SK-N-SH (cell line): ENCODE measurements around the gene GALNT18. TPM values are rescaled to one million over a fixed set of nuclear protein-coding genes. Genes with fewer than 3 reads are reported as not detected.

Experiments
- CTCF ChIA-PET: fragments of 300-600, 350-600 bp; formaldehyde crosslinking; extraction: SDS; loops from one replicate; lab custom pipeline; 2021; lab: Yijun Ruan, JAX
- POLR2A ChIA-PET: fragments of 350-600 bp; sonication (Branson Sonifier 250); formaldehyde crosslinking; extraction: SDS; loops from one replicate; lab custom pipeline; 2020; ENCODE audit warnings: antibody characterized with exemption, inconsistent platforms; lab: Yijun Ruan, JAX
- DNase-seq: peaks from one replicate; pipeline ENCODE4 v3.0.0; 2012
- H2AFZ ChIP-seq: fragments of 200-600 bp; sonication (generic); 2 replicates; pipeline ENCODE4 v1.8.1; 2016; ENCODE audit warnings: antibody characterized with exemption, mild to moderate bottlenecking, low read depth
- H3F3A ChIP-seq: fragments of 200-600 bp; sonication (generic); replicated peaks from 2 replicates; pipeline ENCODE3; 2016; ENCODE audit warnings: antibody characterized with exemption, mild to moderate bottlenecking; ENCODE audit not compliant: insufficient read depth
- H3K27ac ChIP-seq, 2 experiments: fragments of 200-500 bp in 1 of 2; fragments of 200-600 bp in 1 of 2; sonication (Bioruptor generic) in 1 of 2; sonication (generic), shearing (Covaris generic) in 1 of 2; 2 replicates each; pipeline versions ENCODE4 v1.5.1 to v1.6.1; 2014 to 2016; ENCODE audit warnings: low read depth in 2 of 2, inconsistent platforms in 1 of 2, low read length in 1 of 2, mild to moderate bottlenecking in 1 of 2, mixed read lengths in 1 of 2
- H3K27me3 ChIP-seq: fragments of 200-600 bp; sonication (generic), shearing (Covaris generic); 2 replicates; pipeline ENCODE4 v1.6.1; 2016; ENCODE audit warnings: mixed run types; ENCODE audit not compliant: insufficient read depth
- H3K36me3 ChIP-seq, 2 experiments: fragments of 200-500 bp in 1 of 2; fragments of 200-600 bp in 1 of 2; sonication (Bioruptor generic) in 1 of 2; sonication (generic) in 1 of 2; replicated peaks in 1 of 2; 2 replicates each; pipeline versions ENCODE3 to v1.5.1; 2014 to 2016; ENCODE audit warnings: low read length in 1 of 2, mild to moderate bottlenecking in 1 of 2; ENCODE audit not compliant: insufficient read depth in 2 of 2, control insufficient read depth in 1 of 2
- H3K4me1 ChIP-seq, 2 experiments: fragments of 200-500 bp in 1 of 2; fragments of 200-600 bp in 1 of 2; sonication (Bioruptor generic) in 1 of 2; sonication (generic), shearing (Covaris generic) in 1 of 2; 2 replicates each; pipeline versions ENCODE4 v1.5.1 to v1.6.1; 2014 to 2016; ENCODE audit warnings: low read depth in 1 of 2, low read length in 1 of 2, mixed run types in 1 of 2; ENCODE audit not compliant: insufficient read depth in 2 of 2, control insufficient read depth in 1 of 2
- H3K4me2 ChIP-seq: fragments of 200-600 bp; sonication (generic), shearing (Covaris generic); 2 replicates; pipeline ENCODE4 v1.6.1; 2017; ENCODE audit warnings: mixed run types
- H3K4me3 ChIP-seq, 2 experiments: fragments of 200-500 bp in 1 of 2; fragments of 200-600 bp in 1 of 2; sonication (Bioruptor generic) in 1 of 2; sonication (generic), shearing (Covaris generic) in 1 of 2; 2 replicates each; pipeline versions ENCODE4 v1.5.1 to v1.8.1; 2014 to 2016; ENCODE audit warnings: low read depth in 2 of 2, inconsistent platforms in 1 of 2, low read length in 1 of 2, mild to moderate bottlenecking in 1 of 2, mixed read lengths in 1 of 2, moderate library complexity in 1 of 2
- H3K79me2 ChIP-seq: fragments of 200-600 bp; sonication (generic); 2 replicates; pipeline ENCODE4 v1.8.1; 2017; ENCODE audit warnings: mild to moderate bottlenecking; ENCODE audit not compliant: insufficient read depth
- H3K9ac ChIP-seq: fragments of 200-600 bp; sonication (generic); 2 replicates; pipeline ENCODE4 v1.6.1; 2017; ENCODE audit warnings: mixed run types
- H3K9me2 ChIP-seq: fragments of 200-600 bp; sonication (generic); 2 replicates; pipeline ENCODE4 v1.6.1; 2017; ENCODE audit warnings: mixed run types
- H3K9me3 ChIP-seq: fragments of 200-600 bp; sonication (generic); 2 replicates; pipeline ENCODE4 v1.6.1; 2017; ENCODE audit warnings: mixed run types, mild to moderate bottlenecking, moderate library complexity
- H4K20me1 ChIP-seq: fragments of 200-600 bp; sonication (generic); 2 replicates; pipeline ENCODE4 v1.6.1; 2017; ENCODE audit warnings: mild to moderate bottlenecking, mixed run types; ENCODE audit not compliant: insufficient read depth
- CHD2 ChIP-seq: fragments of 150-350 bp; IDR thresholded peaks from 2 replicates; pipeline ENCODE4 v1.6.1; 2018; ENCODE audit warnings: low read length; ENCODE audit not compliant: partially characterized antibody
- ELF1 ChIP-seq: IDR thresholded peaks from 2 replicates; pipeline ENCODE4 v1.4.0; 2012
- EP300 ChIP-seq, 2 experiments: IDR thresholded peaks; 2 replicates each; pipeline versions ENCODE4 v1.4.0 to v1.6.1; 2012; ENCODE audit warnings: borderline replicate concordance in 1 of 2, low read depth in 1 of 2, low read length in 1 of 2
- EZH2phosphoT487 ChIP-seq: fragments of 200-600 bp; sonication (generic); IDR thresholded peaks from 2 replicates; pipeline ENCODE4 v1.6.1; 2017; ENCODE audit warnings: low read depth, mixed run types, mild to moderate bottlenecking, antibody characterized with exemption, moderate library complexity, borderline replicate concordance
- FOXJ3 ChIP-seq: sonication (generic); formaldehyde crosslinking; IDR thresholded peaks from 2 replicates; pipeline ENCODE4 v1.5.1; 2020; ENCODE audit warnings: mild to moderate bottlenecking, missing genetic modification reagents
- GATA2 ChIP-seq: sonication (generic); formaldehyde crosslinking; IDR thresholded peaks from 2 replicates; pipeline ENCODE4 v1.5.0; 2020; ENCODE audit warnings: mild to moderate bottlenecking, missing genetic modification reagents
- MEF2A ChIP-seq: IDR thresholded peaks from 2 replicates; pipeline ENCODE4 v1.4.0; 2012; ENCODE audit warnings: low read depth, borderline replicate concordance
- MXI1 ChIP-seq: IDR thresholded peaks from 2 replicates; pipeline ENCODE4 v1.6.1; 2012; ENCODE audit warnings: mild to moderate bottlenecking, low read depth, low read length, improper control_type of control experiment
- RAD21 ChIP-seq: IDR thresholded peaks from 2 replicates; pipeline ENCODE4 v1.6.1; 2012; ENCODE audit warnings: mild to moderate bottlenecking, low read length
- RCOR1 ChIP-seq: fragments of 150-350 bp; IDR thresholded peaks from 2 replicates; pipeline ENCODE4 v1.6.1; 2017; ENCODE audit warnings: antibody characterized with exemption, low read length
- REST ChIP-seq: IDR thresholded peaks from 2 replicates; pipeline ENCODE4 v1.6.1; 2012; ENCODE audit warnings: mild to moderate bottlenecking, low read depth, low read length, moderate library complexity
- RFX5 ChIP-seq: IDR thresholded peaks from 2 replicates; pipeline ENCODE4 v1.6.1; 2012; ENCODE audit warnings: mild to moderate bottlenecking, improper control_type of control experiment, low read length
- RXRA ChIP-seq: IDR thresholded peaks from 2 replicates; pipeline ENCODE4 v1.4.0; 2012; ENCODE audit warnings: low read depth, mild to moderate bottlenecking, borderline replicate concordance
- SIN3A ChIP-seq: IDR thresholded peaks from 2 replicates; pipeline ENCODE4 v1.6.1; 2012; ENCODE audit warnings: low read depth, mild to moderate bottlenecking, low read length, moderate library complexity, borderline replicate concordance
- TCF12 ChIP-seq: IDR thresholded peaks from 2 replicates; pipeline ENCODE4 v1.4.0; 2012
- USF1 ChIP-seq: IDR thresholded peaks from 2 replicates; pipeline ENCODE4 v1.4.0; 2012; ENCODE audit warnings: low read depth, borderline replicate concordance
- WGBS: methylation state at CpG from one replicate; pipeline ENCODE4 v1.1.6; 2017; ENCODE audit warnings: low lambda C conversion rate; 5-methylcytosine and 5-hydroxymethylcytosine counted together
- polyA plus RNA-seq, 3 experiments: library from polyadenylated mRNA; depleted of rRNA; stranded (reverse); fragments of >200 nt; gene quantifications; 2 replicates each; pipeline ENCODE4 v1.2.3, GENCODE V29; 2012
- TF ChIP-seq, protein P1 (sequence below): fragments of 150-350 bp; IDR thresholded peaks from 2 replicates; pipeline ENCODE4 v1.6.1; 2017; ENCODE audit warnings: antibody characterized with exemption, low read length, low read depth, borderline replicate concordance
- TF ChIP-seq, protein P2 (sequence below): IDR thresholded peaks from 2 replicates; pipeline ENCODE4 v1.4.0; 2012; ENCODE audit warnings: low read depth

GALNT18 gene
- polyA plus RNA-seq, 1 of the 3 experiments (the other 2 are of a cell fraction): 0.64 TPM

DNA sequence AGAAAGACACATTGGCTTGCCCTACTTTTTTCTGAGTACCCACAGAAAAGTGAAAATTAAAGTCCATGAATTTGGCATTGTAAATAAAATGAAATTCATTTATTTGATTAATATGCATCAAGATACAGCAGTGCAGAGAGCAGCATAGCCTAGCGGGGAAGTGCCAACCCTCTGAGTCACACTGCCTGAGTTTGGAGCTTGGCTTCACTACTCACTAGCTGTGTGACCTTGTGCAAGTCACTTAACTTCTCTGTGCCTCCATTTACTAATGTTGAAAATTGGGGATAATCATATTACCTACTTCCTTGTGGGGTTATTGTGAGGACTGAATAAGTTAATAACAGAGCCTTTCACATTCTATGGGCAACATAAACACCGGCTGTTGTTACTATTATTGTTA, 157.2 kb downstream of the GALNT18 start:
- Histone ChIP-seq H3K9ac (no peak overlapping the region), H3K9me2 (no peaks in the 10 kb centered on the region)
- TF ChIP-seq EP300 (IDR thresholded peaks at IDR 0.05; ENCODE audit: borderline replicate concordance in 1 of 2, low read depth in 1 of 2, low read length in 1 of 2): no peak
- TF ChIP-seq, protein P1, sequence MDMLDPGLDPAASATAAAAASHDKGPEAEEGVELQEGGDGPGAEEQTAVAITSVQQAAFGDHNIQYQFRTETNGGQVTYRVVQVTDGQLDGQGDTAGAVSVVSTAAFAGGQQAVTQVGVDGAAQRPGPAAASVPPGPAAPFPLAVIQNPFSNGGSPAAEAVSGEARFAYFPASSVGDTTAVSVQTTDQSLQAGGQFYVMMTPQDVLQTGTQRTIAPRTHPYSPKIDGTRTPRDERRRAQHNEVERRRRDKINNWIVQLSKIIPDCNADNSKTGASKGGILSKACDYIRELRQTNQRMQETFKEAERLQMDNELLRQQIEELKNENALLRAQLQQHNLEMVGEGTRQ: no peak
- no peak for TF ChIP-seq RXRA
- no peak for TF ChIP-seq REST
- no peak for TF ChIP-seq CHD2
- TF ChIP-seq, protein P2, sequence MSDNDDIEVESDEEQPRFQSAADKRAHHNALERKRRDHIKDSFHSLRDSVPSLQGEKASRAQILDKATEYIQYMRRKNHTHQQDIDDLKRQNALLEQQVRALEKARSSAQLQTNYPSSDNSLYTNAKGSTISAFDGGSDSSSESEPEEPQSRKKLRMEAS: no peak
- no peak for TF ChIP-seq RFX5
- no peak for TF ChIP-seq EZH2phosphoT487
- TF ChIP-seq, all 33 proteins: peak for 0
- Histone ChIP-seq H3K79me2 (no peaks in the 10 kb centered on the region), H3K36me3 (no peaks in the 10 kb centered on the region), H3F3A (no peaks in the 10 kb centered on the region), H3K27ac (no peak overlapping the region), H3K4me3 (no peak overlapping the region), H3K27me3 (no peaks in the 10 kb centered on the region), H2AFZ (no peak overlapping the region), H3K4me2 (no peak overlapping the region), H3K4me1 (peaks cover 0 to 43% of the 10 kb centered on the region in 2 experiments; a peak in 2 of 4 replicates), H3K9me3 (no peaks in the 10 kb centered on the region), H4K20me1 (no peaks in the 10 kb centered on the region)
- no peak for DNase-seq
- ChIA-PET POLR2A (no interaction called here), CTCF (interaction anchor here (1.1 to 2.0 kb wide), 2 partner anchors 57 to 427 kb away, joined by 3 to 7 read pairs; no protein-coding TSS in a partner anchor)
- 65% methylated on average over 2 of the region's 2 CpGs for WGBS

GRCh38 chr11:11463405-11463804, 158.4 kb downstream of the GALNT18 start:
- Histone ChIP-seq H3K9me3 (no peaks in the 10 kb centered on the region), H3K79me2 (no peaks in the 10 kb centered on the region), H3K4me1 (peaks cover 0 to 43% of the 10 kb centered on the region in 2 experiments; a peak in 2 of 4 replicates), H2AFZ (no peak overlapping the region), H3K4me3 (no peak overlapping the region), H3K9me2 (no peaks in the 10 kb centered on the region), H3K27ac (no peak overlapping the region), H3F3A (no peaks in the 10 kb centered on the region), H3K4me2 (no peak overlapping the region), H4K20me1 (no peaks in the 10 kb centered on the region), H3K36me3 (no peaks in the 10 kb centered on the region), H3K27me3 (no peaks in the 10 kb centered on the region), H3K9ac (no peak overlapping the region)
- DNase-seq: peak; percentile 76
- POLR2A ChIA-PET: no interaction called here
- TF ChIP-seq RAD21 (peak; percentile 30), CHD2 (peak; percentile 84), SIN3A (no peak), EP300 (IDR thresholded peaks at IDR 0.05; ENCODE audit: borderline replicate concordance in 1 of 2, low read depth in 1 of 2, low read length in 1 of 2) (peak in 1 of 2 experiments; percentile 89; a peak in 2 of 4 replicates), USF1 (no peak), TCF12 (no peak; the same call in 1 of the 2 replicates), FOXJ3 (no peak), MXI1 (peak; percentile 25; the same call in 1 of the 2 replicates), ELF1 (no peak), RXRA (no peak), GATA2 (CRISPR knock-in tag) (peak; percentile 59), RCOR1 (peak; percentile 99), MEF2A (no peak)
- CTCF ChIA-PET: interaction anchor here (0.6 to 1.3 kb wide), 2 partner anchors 324 to 724 kb away, joined by 3 to 5 read pairs; no protein-coding TSS in a partner anchor
- 43% methylated on average over 10 of the region's 10 CpGs for WGBS
